ENCODE data around the gene RAB11FIP4. TPM values are rescaled to one million over a fixed set of nuclear protein-coding genes. Genes with fewer than 3 reads are reported as not detected.

The RAB11FIP4 gene
- total RNA-seq, 1 donor from 2014 or later: 103 TPM

DNA sequence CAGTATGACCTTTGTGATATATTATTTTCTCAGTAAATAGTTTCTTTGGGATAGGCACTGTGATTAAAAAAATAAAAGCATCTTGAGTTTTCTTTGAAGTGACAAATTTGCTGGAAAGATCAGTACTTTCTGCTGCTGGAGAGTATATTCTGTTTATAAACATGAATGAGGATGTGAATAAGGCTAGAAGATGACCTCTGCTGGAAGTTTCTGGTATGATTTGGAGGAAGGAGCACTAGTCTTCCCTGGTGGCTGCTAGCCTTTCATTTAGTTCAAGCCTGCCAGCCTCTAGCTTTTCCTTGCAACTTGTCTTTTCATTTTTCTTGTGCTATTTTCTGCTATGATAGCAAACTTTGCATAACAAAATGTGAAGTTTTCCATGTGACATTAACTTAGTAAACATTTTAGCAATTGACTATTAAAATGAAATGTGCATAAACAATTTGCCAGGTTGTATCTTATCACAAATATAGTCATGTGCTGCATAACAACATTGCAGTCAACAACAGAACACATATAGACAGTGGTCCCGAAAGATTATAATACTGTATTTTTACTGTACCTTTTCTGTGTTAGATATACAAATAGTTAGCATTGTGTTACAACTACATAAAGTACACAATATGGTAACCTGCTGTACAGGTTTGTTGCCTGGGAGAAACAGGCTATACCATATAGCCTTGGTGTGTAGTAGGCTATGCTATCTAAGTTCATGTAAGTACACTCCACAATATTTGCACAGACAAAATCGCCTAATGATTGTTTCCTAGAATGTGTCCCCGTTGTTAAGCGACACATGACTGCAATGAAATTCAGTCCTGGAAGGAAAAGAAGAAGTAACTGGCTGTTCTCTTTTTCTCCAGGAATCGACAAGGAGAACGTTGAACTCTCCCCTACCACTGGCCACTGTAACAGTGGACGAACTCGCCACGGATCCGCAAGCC lies 18.1 kb upstream of the RAB11FIP4 start:
- no peak for DNase-seq
- Mint-ChIP-seq H3K27ac (ENCODE audit: unreplicated experiment) (no peak overlapping the region), H3K36me3 (ENCODE audit: unreplicated experiment) (no peaks in the 10 kb centered on the region), H3K27me3 (ENCODE audit: unreplicated experiment) (no peaks in the 10 kb centered on the region), H3K4me1 (ENCODE audit: low read depth, unreplicated experiment) (no peaks in the 10 kb centered on the region), H3K9me3 (ENCODE audit: unreplicated experiment) (peaks cover 2% of the 10 kb centered on the region), H3K4me3 (ENCODE audit: unreplicated experiment) (no peak overlapping the region)
- peak; percentile 53 for TF ChIP-seq CTCF (IDR thresholded peaks at IDR 0.05; ENCODE audit: partially characterized antibody, unreplicated experiment)

GRCh38 chr17:31374094-31374447 lies 17.4 kb upstream of the RAB11FIP4 start:
- Mint-ChIP-seq H3K4me1 (ENCODE audit: low read depth, unreplicated experiment) (no peaks in the 10 kb centered on the region), H3K4me3 (ENCODE audit: unreplicated experiment) (no peak overlapping the region)

GRCh38 chr17:31374503-31374902 lies 17.0 kb upstream of the RAB11FIP4 start:
- Mint-ChIP-seq H3K4me3 (ENCODE audit: unreplicated experiment) (no peak overlapping the region), H3K36me3 (ENCODE audit: unreplicated experiment) (no peaks in the 10 kb centered on the region), H3K4me1 (ENCODE audit: low read depth, unreplicated experiment) (no peaks in the 10 kb centered on the region), H3K27me3 (ENCODE audit: unreplicated experiment) (no peaks in the 10 kb centered on the region), H3K27ac (ENCODE audit: unreplicated experiment) (no peak overlapping the region), H3K9me3 (ENCODE audit: unreplicated experiment) (peaks cover 2% of the 10 kb centered on the region)
- TF ChIP-seq CTCF (IDR thresholded peaks at IDR 0.05; ENCODE audit: partially characterized antibody, unreplicated experiment): no peak
- no peak for DNase-seq

More at GRCh38 chr17:31374094-31374447, 17.4 kb upstream of the RAB11FIP4 start:
- H3K9me3 Mint-ChIP-seq (ENCODE audit: unreplicated experiment): peaks cover 2% of the 10 kb centered on the region
- H3K27me3 Mint-ChIP-seq (ENCODE audit: unreplicated experiment): no peaks in the 10 kb centered on the region
- no peak overlapping the region for H3K27ac Mint-ChIP-seq (ENCODE audit: unreplicated experiment)
- H3K36me3 Mint-ChIP-seq (ENCODE audit: unreplicated experiment): no peaks in the 10 kb centered on the region
- no peak for TF ChIP-seq CTCF (IDR thresholded peaks at IDR 0.05; ENCODE audit: partially characterized antibody, unreplicated experiment)
- no peak for DNase-seq

GRCh38 chr17:31378638-31379037 lies 12.8 kb upstream of the RAB11FIP4 start:
- no peak for TF ChIP-seq CTCF (IDR thresholded peaks at IDR 0.05; ENCODE audit: partially characterized antibody, unreplicated experiment)
- H3K4me3 Mint-ChIP-seq (ENCODE audit: unreplicated experiment): no peak overlapping the region
- H3K9me3 Mint-ChIP-seq (ENCODE audit: unreplicated experiment): peaks cover 2% of the 10 kb centered on the region
- H3K27ac Mint-ChIP-seq (ENCODE audit: unreplicated experiment): no peak overlapping the region
- no peaks in the 10 kb centered on the region for H3K4me1 Mint-ChIP-seq (ENCODE audit: low read depth, unreplicated experiment)
- no peaks in the 10 kb centered on the region for H3K27me3 Mint-ChIP-seq (ENCODE audit: unreplicated experiment)
- no peaks in the 10 kb centered on the region for H3K36me3 Mint-ChIP-seq (ENCODE audit: unreplicated experiment)
- no peak for DNase-seq

DNA sequence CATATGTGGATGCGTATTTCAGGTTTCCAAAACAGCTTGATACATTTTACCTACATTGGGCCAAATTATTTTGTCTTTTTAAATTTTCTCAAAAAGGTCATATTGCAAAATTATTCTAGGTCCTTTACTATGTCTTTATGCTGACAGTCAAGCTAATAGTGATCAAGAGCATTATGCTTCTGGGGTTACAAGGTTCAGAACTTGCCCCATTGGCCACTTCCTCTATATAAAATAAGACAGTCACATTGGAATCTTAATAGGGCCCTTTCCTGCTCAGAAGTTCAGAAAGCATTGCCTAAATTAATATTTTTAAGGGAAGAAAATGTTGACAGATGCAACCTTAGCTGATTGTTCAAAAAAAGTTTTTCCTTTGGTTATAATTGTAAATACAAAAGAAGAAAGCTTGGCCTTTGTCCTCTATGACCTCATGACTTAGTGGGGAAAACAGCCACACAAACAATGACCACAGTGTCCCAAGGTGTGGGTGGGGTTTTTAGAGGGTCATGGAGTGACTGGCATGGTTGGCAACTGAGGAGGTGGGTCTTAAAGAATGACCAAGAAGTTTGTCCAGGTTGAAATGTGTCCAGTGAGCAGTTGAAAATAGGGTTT lies 11.8 kb upstream of the RAB11FIP4 start:
- Mint-ChIP-seq H3K27me3 (ENCODE audit: unreplicated experiment) (no peaks in the 10 kb centered on the region), H3K4me1 (ENCODE audit: low read depth, unreplicated experiment) (no peaks in the 10 kb centered on the region), H3K27ac (ENCODE audit: unreplicated experiment) (no peak overlapping the region), H3K4me3 (ENCODE audit: unreplicated experiment) (no peak overlapping the region), H3K9me3 (ENCODE audit: unreplicated experiment) (peaks cover 4% of the 10 kb centered on the region), H3K36me3 (ENCODE audit: unreplicated experiment) (no peaks in the 10 kb centered on the region)
- no peak for DNase-seq
- no peak for TF ChIP-seq CTCF (IDR thresholded peaks at IDR 0.05; ENCODE audit: partially characterized antibody, unreplicated experiment)

Data from glutamatergic neuron (in vitro differentiated cells).